ENCODE measurements around the gene NBAS. TPM values are rescaled to one million over a fixed set of nuclear protein-coding genes. Genes with fewer than 3 reads are reported as not detected.

Gene NBAS
- total and polyA plus RNA-seq, 2 donors (not counting 3 experiments of a cell fraction or from before 2014, with no cell fraction given) = 29.4 to 43.0 TPM

DNA sequence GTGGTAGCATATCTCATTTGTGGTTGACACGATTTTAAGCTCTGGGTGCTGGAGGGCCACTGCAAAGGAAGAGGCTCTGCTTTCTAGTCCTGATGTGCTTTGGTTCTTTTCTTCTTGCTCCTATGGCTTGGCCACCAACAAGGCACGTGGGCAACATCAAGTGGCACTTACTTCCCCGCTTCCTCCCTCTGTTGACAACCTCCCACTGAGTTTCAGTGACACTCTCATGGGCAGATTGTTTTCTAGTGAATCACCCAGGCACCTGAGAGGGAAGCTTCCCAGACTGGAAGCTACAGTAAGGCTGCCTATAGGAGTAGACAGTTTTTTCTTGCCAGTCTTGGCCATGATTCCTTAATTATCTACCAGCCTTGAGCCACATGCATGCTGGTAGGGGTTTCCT is 89.0 kb downstream of the NBAS start:
- intact Hi-C loops (cut with micrococcal nuclease) (no loop called here), dilution Hi-C loops (cut with MboI; ENCODE audit: extremely low pct_ligation_motif_present, low sequenced_read_pairs) (no loop called here)
- no peak overlapping the region for H3K4me2 ChIP-seq (ENCODE audit: insufficient read depth, low read length)
- CTCF ChIA-PET = no interaction called here
- no peak for TF ChIP-seq JUN (IDR thresholded peaks at IDR 0.05; ENCODE audit: borderline replicate concordance, insufficient read depth, insufficient read length, low read depth)
- no peak for TF ChIP-seq EZH2 (IDR thresholded peaks at IDR 0.05; ENCODE audit: borderline replicate concordance, low read depth, low read length, severe bottlenecking)
- TF ChIP-seq, protein P1, sequence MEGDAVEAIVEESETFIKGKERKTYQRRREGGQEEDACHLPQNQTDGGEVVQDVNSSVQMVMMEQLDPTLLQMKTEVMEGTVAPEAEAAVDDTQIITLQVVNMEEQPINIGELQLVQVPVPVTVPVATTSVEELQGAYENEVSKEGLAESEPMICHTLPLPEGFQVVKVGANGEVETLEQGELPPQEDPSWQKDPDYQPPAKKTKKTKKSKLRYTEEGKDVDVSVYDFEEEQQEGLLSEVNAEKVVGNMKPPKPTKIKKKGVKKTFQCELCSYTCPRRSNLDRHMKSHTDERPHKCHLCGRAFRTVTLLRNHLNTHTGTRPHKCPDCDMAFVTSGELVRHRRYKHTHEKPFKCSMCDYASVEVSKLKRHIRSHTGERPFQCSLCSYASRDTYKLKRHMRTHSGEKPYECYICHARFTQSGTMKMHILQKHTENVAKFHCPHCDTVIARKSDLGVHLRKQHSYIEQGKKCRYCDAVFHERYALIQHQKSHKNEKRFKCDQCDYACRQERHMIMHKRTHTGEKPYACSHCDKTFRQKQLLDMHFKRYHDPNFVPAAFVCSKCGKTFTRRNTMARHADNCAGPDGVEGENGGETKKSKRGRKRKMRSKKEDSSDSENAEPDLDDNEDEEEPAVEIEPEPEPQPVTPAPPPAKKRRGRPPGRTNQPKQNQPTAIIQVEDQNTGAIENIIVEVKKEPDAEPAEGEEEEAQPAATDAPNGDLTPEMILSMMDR (IDR thresholded peaks at IDR 0.05; ENCODE audit: extremely low read depth in 1 of 2, insufficient read depth in 1 of 2, low read depth in 1 of 2, low read length in 2 of 2) = no peak
- TF ChIP-seq MYC (IDR thresholded peaks at IDR 0.05; ENCODE audit: low read depth, low read length) = no peak
- no peak for TF ChIP-seq FOS (IDR thresholded peaks at IDR 0.05; ENCODE audit: borderline replicate concordance, insufficient read depth, low read length)
- no peak for TF ChIP-seq POLR2A (IDR thresholded peaks at IDR 0.05; ENCODE audit: low read depth, low read length)
- no peak for TF ChIP-seq GATA2 (IDR thresholded peaks at IDR 0.05; ENCODE audit: insufficient read depth, insufficient read length, low read depth, low read length)
- TF ChIP-seq, protein P2, sequence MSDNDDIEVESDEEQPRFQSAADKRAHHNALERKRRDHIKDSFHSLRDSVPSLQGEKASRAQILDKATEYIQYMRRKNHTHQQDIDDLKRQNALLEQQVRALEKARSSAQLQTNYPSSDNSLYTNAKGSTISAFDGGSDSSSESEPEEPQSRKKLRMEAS (IDR thresholded peaks at IDR 0.05; ENCODE audit: insufficient read depth, insufficient read length) = no peak
- TF ChIP-seq POLR2AphosphoS5 (IDR thresholded peaks at IDR 0.05; ENCODE audit: insufficient read depth, low read depth, low read length) = no peak
- no peaks in the 10 kb centered on the region for H3K27me3 ChIP-seq (ENCODE audit: control insufficient read depth in 2 of 2, insufficient read depth in 2 of 2, low read length in 2 of 2)
- H2AFZ ChIP-seq (ENCODE audit: low read depth, low read length) = no peak overlapping the region
- FAIRE-seq = no peak
- DNase-seq (ENCODE audit: low read depth, low spot score) = no peak
- H3K4me1 ChIP-seq (ENCODE audit: control insufficient read depth, extremely low read depth, insufficient read depth, low read length) = no peaks in the 10 kb centered on the region
- H3K27ac ChIP-seq (ENCODE audit: insufficient read depth, low read depth, low read length) = no peak overlapping the region
- H3K9me3 ChIP-seq (replicated peaks; ENCODE audit: control insufficient read depth, insufficient read depth, low read length) = no peaks in the 10 kb centered on the region
- peaks cover 0 to 10% of the 10 kb centered on the region in 2 experiments for H3K36me3 ChIP-seq (ENCODE audit: control insufficient read depth in 2 of 2, extremely low read depth in 1 of 2, insufficient read depth in 2 of 2, low read length in 2 of 2)
- H3K4me3 ChIP-seq (replicated peaks in 1 of 3; ENCODE audit: insufficient read depth in 1 of 3, low read depth in 1 of 3, low read length in 3 of 3) = no peak overlapping the region
- no peaks in the 10 kb centered on the region for H3K79me2 ChIP-seq (ENCODE audit: control insufficient read depth, insufficient read depth, low read length)
- H3K9ac ChIP-seq (replicated peaks; ENCODE audit: extremely low read depth, insufficient read depth, low read length) = no peak overlapping the region
- BruUV-seq (replicated peaks) = no TSS peak
- POLR2A ChIA-PET = no interaction called here
- no peaks in the 10 kb centered on the region for H3K9me1 ChIP-seq (replicated peaks; ENCODE audit: control insufficient read depth, extremely low read depth, insufficient read depth, low read length)
- no peaks in the 10 kb centered on the region for H4K20me1 ChIP-seq (replicated peaks; ENCODE audit: control insufficient read depth, extremely low read depth, insufficient read depth, low read length)

Data from endothelial cell of umbilical vein (primary cell).